Left cardiac atrium (tissue), 4 donors: ENCODE measurements around the gene RCCD1. TPM values are rescaled to one million over a fixed set of nuclear protein-coding genes. Genes with fewer than 3 reads are reported as not detected.
"Not testable (repeated sequence)": the region's sequence is repeated elsewhere in the genome, so short reads cannot be mapped to it uniquely, and the experiment has no call there.

ENCODE experiments used
- ATAC-seq, 2 donors: fragments of 200-7000 bp; cut with Tn5 transposase; one replicate each; pipeline ENCODE4 v1.9.1; 2020; ENCODE audit warnings: mild to moderate bottlenecking in 2 of 2, moderate library complexity in 2 of 2
- DNase-seq: peaks from one replicate; pipeline ENCODE4 v3.0.0-alpha.2; 2020
- intact Hi-C, 2 donors: fragments of 100-400 bp; cut with DNase I; formaldehyde crosslinking; loops; one replicate each; pipeline versions ENCODE4 v1.14.1 to v1.15.1; 2022 to 2023
- long read RNA-seq: library from polyadenylated mRNA; unstranded; transcript quantifications from one replicate; pipeline ENCODE4 v2.0.0, GENCODE V29; 2021
- total RNA-seq, 2 donors: library from RNA; stranded (reverse); fragmentation: NEBNext Ultra II Directional; extraction: Animal tissue kit (Norgen Biotek cat#: 25700); gene quantifications; one replicate each; pipeline ENCODE4 v1.2.1, GENCODE V29; 2021
- donor health status: DM: no; HTN: yes; CAD: no.
- donor health status: DM: no; HTN: yes; CAD: no; lungs with severe emphysema.
- donor health status: DM: yes; HTN: yes; CAD: no.
- donor health status: Dilated cardiomyopathy.

The RCCD1 gene, protein sequence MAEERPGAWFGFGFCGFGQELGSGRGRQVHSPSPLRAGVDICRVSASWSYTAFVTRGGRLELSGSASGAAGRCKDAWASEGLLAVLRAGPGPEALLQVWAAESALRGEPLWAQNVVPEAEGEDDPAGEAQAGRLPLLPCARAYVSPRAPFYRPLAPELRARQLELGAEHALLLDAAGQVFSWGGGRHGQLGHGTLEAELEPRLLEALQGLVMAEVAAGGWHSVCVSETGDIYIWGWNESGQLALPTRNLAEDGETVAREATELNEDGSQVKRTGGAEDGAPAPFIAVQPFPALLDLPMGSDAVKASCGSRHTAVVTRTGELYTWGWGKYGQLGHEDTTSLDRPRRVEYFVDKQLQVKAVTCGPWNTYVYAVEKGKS
- 10 to 100 TPM in 1 of 2 donors, 1 to 10 TPM in 1; 8.4 to 10.6 TPM for total RNA-seq
- long read RNA-seq, partial matches to known transcripts = 37 of 45 reads
- long read RNA-seq, other reads (novel, unspliced or antisense) = 6 of 45 reads

DNA sequence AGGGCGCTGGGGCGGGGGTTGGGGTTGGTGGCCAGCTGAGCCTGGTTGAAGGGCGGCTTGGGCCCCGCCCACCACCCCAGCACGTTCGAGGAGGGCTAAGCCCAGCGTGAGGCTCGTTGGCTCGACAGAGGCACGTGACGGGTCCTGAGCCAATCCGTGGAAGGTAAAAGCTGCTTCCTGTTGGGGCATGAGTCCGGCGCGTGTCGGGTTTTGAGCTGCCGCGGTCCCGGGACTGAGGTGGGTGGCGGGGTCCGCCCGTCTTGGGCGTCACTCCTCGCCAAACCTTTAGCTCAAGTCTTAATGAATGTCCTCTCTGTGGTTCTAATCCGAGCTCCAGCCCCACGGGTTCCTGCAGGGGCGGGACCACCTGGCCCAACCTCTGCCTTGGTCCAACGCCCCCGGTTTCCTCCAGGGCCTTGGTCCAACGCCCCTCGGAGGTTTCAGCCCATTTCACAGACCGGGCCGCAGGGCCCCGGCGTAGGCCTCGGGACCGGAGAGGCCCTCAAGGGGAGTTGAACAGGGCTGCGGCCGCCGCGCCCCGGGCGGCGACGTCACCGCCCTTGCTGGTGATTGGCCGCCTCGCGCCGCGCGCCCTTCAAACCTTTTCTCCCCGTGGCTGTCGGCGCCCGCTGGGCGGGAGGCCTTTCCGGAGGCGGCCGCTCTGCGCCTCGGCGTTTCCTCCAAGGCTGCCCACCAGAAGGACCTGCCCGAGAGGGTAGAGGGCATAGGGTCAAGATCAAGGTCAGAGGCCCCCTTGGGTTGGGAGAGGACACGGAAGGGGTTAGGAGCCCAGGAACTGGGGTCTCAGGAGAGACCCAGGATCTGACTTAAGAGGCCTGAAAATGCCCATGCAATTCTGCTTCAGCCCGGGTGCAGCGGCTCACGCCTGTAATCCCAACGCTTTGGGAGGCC lies at the start of gene RCCD1:
TSS of gene RCCD1 (plus strand) at position 173 of the 912 bp plus-strand sequence. CDS start 1,851 bp downstream, outside the sequence.
- peak; percentile 97 for DNase-seq
- intact Hi-C loops = loop anchor here (5.0 to 10.0 kb wide), 2 partner anchors 70 to 317 kb away; partner anchors contain the start of gene VPS33B (in 1 of the 2)
- ATAC-seq = peak; percentile 93 to 94

DNA sequence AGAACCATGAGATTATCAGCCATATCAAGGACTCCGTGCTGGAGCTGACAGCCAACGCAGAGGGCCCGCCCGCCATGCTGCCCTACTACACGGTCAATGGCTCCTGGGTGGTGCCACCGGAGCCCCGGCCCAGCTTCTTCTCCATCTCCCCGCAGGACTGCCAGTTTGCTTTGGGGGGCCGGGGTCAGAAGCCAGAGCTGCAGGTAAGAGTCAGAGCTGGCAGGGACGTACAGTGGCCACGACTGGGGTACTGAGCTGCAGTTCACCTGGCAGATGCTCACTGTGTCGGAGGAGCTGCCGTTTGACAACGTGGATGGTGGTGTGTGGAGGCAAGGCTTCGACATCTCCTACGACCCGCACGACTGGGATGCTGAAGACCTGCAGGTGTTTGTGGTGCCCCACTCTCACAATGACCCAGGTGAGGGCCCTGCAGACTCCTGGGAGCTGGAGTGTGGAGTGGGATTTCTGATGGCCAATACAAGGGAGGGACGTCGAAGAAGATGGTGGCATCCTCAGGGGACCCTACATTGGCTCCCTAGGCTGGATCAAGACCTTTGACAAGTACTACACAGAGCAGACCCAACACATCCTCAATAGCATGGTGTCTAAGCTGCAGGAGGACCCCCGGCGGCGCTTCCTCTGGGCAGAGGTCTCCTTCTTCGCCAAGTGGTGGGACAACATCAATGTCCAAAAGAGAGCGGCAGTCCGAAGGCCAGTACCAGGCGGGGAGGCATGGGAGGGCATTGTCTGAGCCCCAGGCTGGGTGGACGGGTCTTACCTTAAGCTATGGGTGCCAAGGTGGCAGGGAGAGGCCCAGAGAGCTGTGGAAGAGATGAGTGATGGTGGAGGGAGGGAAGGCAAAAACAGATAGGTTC lies 49.1 kb upstream of the RCCD1 start:
- intact Hi-C loops = no loop called here
- DNase-seq (peak; percentile 20), ATAC-seq (no peak)

DNA sequence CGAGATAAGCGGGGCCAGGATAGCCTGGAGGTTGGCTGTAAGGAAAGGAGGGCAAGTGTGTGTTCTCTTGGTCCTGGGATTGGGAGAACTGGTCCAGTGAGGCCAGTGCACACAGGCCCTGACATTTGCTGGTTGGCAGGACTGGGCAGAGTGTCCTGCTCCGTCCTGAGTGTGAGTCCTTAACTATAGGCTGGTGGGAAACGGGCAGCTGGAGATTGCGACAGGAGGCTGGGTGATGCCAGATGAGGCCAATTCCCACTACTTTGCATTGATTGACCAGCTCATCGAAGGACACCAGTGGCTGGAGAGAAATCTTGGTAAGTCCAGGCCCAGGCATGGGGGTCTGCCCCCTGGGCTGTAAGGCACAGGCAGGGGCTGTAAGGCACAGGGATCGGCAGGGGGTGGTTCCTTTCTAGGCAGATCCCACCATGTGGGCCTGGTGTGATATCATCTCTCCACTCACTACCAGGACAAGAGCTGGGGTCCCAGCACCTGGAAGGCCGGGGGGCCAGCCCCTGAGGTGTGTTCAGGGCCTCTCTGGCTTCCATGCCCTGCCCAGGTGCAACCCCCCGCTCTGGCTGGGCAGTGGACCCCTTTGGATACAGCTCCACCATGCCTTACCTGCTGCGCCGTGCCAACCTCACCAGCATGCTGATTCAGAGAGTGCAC lies 48.4 kb upstream of the RCCD1 start:
- ATAC-seq (no peak), DNase-seq (peak; percentile 23)
- intact Hi-C loops = no loop called here

DNA sequence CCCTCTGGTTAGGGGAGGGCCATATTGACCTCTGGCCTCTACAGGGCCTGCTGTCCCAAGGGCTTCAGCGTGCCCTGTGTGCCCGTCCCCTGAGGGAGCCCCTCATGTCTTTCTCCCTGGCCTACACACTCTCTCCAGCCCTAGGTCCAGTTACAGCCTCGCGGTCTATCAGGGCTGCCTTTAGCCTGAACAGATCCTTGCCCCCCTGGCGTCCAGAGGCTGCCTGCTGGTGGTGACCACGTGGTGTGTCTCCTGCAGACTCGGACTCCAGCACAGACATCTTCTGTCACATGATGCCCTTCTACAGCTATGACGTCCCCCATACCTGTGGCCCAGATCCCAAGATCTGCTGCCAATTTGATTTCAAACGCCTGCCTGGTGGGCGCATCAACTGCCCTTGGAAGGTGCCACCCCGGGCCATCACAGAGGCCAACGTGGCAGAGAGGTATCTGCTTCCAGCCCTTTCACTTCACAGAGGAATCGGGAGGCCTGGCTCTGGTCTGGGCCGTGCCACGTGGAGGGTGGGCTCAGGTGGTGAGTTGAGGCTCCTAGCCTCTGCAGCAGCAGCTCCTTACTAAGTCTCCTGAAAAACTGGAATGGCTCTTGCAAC lies 47.5 kb upstream of the RCCD1 start:
- intact Hi-C loops = no loop called here
- DNase-seq (peak; percentile 20), ATAC-seq (no peak)

DNA sequence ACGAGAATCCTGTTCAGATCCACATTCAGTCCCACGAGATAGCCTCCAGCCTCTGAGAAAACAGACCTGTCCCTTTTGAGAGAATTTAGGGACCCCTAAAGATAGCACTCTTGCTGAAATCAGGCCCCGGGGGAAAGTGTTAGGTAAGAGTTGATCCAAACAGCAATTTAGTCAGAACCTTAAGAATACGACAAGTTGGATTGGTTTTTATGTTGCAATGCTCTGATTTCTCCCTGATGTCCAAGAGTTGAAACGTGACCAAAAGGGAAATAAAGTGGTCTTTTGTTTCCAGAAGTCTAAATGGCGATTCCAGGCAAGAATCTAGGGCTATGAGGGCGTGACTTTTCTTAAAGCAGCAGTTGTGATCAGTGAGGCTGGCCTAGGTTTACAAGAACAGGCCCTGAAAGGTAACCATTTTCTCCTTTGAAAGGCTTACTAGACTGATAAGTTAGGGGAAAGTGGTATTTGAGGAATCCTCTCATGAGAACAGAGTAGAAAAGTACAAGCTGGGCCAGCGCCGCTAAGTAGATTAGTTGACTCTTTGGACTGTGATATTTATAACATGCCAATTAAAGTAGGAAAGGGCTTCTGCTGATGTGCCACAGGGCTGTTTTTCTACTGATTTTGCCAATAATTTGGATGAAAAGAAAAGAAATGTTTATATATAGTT lies 46.7 kb upstream of the RCCD1 start:
- ATAC-seq (peak in 1 of 2 donors; percentile 33), DNase-seq (peak; percentile 20)
- intact Hi-C loops = no loop called here

DNA sequence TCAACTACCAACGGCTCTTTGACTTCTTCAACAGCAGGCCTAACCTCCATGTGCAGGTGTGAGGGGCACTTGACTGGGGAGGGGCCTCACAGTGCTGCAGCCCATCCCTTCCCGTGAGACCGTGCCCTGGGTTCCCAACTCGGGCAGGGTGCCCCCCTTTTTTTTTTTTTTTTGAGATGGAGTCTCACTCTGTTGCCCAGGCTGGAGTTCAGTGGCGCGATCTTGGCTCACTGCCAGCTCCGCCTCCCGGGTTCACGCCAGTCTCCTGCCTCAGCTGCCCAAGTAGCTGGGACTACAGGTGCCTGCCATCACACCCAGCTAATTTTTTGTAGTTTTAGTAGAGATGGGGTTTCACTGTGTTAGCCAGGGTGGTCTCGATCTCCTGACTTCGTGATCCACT lies 45.2 kb upstream of the RCCD1 start:
- intact Hi-C loops, ATAC-seq: not testable (repeated sequence)
- DNase-seq = peak; percentile 12

DNA sequence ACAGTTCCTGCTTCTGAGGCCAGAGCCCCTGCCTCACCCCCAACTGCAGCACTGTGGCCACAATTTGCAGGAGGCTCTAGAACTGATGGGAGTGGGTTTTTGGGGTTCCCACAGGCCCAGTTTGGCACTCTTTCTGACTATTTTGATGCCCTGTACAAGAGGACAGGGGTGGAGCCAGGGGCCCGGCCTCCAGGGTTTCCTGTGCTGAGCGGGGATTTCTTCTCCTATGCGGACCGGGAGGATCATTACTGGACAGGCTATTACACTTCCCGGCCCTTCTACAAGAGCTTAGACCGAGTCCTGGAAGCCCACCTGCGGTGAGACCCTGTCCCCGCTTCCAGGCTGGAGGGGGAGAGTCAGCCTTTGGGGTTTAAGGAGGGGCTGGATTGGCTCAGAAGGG lies 44.7 kb upstream of the RCCD1 start:
- no peak for ATAC-seq
- intact Hi-C loops = no loop called here
- DNase-seq = peak; percentile 10

DNA sequence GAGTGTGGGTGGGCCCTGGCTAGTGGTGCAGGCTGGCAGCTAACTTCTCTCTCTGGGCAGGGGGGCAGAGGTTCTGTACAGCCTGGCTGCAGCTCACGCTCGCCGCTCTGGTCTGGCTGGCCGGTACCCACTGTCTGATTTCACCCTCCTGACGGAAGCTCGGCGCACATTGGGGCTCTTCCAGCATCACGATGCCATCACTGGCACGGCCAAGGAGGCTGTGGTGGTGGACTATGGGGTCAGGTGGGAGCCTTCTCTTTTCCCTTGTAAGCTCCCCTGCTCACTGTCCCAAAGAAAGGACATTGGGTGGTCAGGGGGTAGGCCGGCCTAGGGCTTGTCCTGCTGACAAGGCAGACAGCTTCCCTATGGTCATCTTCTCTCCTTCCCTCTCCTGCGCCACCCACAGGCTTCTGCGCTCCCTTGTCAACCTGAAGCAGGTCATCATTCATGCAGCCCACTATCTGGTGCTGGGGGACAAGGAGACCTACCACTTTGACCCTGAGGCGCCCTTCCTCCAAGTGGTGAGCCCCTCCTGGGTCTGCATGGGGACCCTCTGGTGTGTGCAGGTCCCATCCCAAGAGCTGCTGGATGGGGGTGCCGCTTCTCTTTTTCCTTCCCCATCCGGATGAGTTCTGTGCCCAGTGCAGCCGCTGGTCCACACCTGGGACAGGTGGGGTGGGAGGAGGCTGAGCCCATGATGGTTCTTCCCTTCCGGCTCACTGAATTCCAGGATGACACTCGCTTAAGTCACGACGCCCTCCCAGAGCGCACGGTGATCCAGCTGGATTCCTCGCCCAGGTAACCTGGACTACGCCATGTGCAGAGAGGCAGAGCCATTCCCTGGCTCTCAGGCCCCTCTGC lies 44.0 kb upstream of the RCCD1 start:
- ATAC-seq = no peak
- intact Hi-C loops = no loop called here

DNA sequence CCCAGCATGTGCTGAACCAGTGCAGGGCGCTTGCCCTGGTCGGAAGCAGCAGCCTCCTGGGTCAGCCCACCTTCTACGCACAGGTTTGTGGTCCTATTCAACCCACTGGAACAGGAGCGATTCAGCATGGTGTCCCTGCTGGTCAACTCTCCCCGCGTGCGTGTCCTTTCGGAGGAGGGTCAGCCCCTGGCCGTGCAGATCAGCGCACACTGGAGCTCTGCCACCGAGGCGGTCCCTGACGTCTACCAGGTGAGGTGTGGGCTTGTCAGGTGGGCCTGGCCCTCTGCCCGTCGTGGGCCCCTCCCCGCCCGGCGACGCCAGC lies 43.4 kb upstream of the RCCD1 start:
- ATAC-seq (no peak), DNase-seq (peak; percentile 14)
- intact Hi-C loops = no loop called here

More for the DNA sequence above, 44.0 kb upstream of the RCCD1 start:
- DNase-seq = peak; percentile 18

DNA sequence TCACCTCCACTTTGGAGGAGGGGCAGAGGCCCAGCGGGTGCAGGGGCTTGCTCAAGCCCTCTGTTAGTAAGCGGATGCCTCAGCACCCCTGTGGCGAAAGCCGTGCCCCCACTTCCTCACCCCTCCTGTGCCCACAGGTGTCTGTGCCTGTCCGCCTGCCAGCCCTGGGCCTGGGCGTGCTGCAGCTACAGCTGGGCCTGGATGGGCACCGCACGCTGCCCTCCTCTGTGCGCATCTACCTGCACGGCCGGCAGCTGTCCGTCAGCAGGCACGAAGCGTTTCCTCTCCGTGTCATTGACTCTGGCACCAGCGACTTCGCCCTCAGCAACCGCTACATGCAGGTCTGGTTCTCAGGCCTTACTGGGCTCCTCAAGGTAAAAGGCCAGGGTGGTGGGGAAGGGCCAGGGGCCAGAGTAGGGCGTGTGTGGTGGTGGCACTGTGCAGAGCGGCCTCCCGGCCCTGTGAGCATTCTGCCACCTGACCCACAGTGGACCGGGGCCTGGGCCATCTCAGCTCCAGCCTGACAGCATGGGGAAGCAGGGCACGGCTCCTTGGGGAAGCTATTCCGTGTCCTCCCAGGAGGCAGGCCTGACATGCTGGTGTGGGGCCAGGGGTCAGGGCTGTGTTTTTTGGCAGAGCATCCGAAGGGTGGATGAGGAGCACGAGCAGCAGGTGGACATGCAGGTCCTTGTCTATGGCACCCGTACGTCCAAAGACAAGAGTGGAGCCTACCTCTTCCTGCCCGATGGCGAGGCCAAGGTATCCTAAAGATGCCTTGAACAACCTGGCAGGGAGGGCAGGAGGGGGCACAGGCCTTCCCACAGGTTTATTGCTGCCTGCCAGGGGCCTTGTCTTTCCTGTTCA lies 42.5 kb upstream of the RCCD1 start:
- peak; percentile 15 for DNase-seq
- intact Hi-C loops = no loop called here

DNA sequence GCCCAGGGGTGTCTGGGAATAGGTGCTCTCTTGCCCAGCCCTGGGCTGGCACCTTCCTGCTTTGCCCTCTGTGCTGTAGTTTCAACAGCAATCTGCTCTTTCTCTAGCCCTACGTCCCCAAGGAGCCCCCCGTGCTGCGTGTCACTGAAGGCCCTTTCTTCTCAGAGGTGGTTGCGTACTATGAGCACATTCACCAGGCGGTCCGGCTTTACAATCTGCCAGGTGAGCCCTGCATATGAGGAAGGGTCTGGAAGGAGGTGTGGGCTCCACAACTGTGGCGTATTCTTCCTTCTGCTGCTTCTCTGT lies 42.0 kb upstream of the RCCD1 start:
- intact Hi-C loops = no loop called here
- DNase-seq (peak; percentile 12), ATAC-seq (no peak)

More for the DNA sequence above, 42.5 kb upstream of the RCCD1 start:
- no peak for ATAC-seq

DNA sequence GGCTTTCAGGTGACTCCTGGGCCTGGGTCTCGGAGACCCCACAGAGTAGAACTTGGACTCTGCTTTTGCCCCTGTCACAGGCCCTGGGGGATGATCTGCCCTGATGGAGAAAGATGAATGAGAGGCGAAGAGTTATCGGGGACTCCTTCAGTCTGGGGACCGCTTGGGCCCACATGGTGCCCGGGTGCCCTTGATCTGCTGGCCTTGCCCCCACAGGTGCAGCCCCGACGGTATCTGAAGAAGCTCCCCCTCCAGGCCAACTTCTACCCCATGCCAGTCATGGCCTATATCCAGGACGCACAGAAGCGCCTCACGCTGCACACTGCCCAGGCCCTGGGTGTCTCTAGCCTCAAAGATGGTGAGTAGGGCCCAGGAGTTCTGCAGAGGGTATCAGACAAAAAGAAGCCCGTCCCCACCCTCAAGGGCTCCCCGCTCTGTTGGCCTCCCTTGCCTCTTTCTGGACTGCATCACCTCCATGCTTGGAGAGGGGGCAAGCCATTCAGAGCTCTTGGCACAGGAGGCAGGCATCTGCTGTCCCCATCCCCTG lies 41.2 kb upstream of the RCCD1 start:
- DNase-seq (peak; percentile 10), ATAC-seq (no peak)
- intact Hi-C loops = no loop called here

DNA sequence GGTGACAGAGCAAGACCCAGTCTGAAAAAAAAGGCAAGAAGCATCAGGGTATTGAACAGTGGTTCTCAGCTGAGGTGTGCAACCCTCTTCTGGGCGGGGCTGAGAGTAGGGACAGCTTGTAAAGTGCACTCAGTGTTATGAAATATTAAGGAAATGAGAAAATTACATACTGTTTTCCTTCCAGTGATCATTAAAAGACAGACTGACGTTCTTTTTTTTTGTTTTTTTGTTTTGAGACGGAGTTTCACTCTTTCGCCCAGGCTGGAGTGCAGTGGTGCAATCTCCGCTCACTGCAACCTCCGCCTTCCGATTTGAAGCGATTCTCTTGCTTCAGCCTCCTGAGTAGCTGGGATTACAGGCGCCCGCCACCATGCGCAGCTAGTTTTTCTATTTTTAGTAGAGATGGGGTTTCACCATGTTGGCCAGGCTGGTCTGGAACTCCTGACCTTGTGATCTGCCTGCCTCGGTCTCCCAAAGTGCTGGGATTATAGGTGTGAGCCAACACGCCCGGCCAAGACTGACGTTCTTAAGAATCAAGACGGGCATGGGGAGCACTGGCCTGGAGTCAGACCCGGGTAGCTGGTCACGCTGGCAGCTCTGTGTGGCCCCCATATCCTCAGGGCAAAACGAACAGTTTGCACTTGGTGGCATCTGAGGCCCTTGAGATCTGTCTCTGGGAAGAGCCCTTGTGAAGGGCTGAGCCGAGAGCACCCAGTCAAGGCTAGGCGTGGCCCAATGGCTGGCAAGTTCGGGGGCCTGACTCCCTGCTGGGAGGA lies 40.2 kb upstream of the RCCD1 start:
- intact Hi-C loops = no loop called here

DNA sequence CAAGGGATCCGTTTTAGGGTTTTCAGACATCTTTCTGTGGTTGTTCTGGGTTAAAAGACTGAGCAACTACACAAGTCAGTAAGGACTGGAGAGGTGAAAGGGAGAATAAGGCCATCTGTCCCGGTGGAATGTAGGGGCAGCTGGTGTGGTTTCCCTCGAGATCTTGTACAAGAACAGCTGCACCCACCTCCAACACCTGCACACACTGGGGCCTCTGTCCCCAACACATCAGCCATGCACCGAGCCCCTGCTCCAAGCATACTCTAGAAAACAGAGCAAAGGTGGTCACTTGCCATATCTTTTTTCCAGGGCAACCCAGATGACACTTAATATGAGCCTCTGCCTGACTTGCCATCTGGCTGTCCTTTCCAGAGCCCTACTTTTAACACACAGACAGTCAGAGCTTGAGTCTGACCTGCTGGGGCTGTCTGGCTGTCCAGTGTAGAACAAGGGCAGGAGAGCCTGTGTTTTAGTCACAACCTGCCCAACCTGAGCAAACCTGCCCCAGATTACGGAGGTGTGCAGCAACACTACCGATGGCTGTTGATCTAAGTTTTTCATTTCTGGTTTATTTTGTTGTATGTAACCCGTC lies 39.4 kb upstream of the RCCD1 start:
- no peak for ATAC-seq
- DNase-seq = peak; percentile 12
- intact Hi-C loops = no loop called here

More for the DNA sequence above, 40.2 kb upstream of the RCCD1 start:
- no peak for ATAC-seq
- DNase-seq = peak; percentile 12
